ENCODE measurements around the gene CTRL.

- TF ChIP-seq EZH2 (IDR thresholded peaks at IDR 0.05; ENCODE audit: low read length), result no peak
- TF ChIP-seq, protein P1, sequence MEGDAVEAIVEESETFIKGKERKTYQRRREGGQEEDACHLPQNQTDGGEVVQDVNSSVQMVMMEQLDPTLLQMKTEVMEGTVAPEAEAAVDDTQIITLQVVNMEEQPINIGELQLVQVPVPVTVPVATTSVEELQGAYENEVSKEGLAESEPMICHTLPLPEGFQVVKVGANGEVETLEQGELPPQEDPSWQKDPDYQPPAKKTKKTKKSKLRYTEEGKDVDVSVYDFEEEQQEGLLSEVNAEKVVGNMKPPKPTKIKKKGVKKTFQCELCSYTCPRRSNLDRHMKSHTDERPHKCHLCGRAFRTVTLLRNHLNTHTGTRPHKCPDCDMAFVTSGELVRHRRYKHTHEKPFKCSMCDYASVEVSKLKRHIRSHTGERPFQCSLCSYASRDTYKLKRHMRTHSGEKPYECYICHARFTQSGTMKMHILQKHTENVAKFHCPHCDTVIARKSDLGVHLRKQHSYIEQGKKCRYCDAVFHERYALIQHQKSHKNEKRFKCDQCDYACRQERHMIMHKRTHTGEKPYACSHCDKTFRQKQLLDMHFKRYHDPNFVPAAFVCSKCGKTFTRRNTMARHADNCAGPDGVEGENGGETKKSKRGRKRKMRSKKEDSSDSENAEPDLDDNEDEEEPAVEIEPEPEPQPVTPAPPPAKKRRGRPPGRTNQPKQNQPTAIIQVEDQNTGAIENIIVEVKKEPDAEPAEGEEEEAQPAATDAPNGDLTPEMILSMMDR (optimal IDR thresholded peaks at IDR 0.05 in 1 of 3, IDR thresholded peaks at IDR 0.05 in 1 of 3, conservative IDR thresholded peaks at IDR 0.05 in 1 of 3; ENCODE audit: extremely low read depth in 1 of 3, insufficient read depth in 2 of 3, low read length in 3 of 3), result no peak
Observed at GRCh38 chr16:67939507-67940445, 8.1 kb upstream of the CTRL start.
